ENCODE measurements around the gene BCL6B.

BCL6B gene

GRCh38 chr17:7034955-7035590 lies 12.2 kb downstream of the BCL6B start:
- DNase-seq = peak; percentile 30
- Histone ChIP-seq H4K20me1 (ENCODE audit: insufficient read depth, low read length) (no peaks in the 10 kb centered on the region), H3K4me1 (ENCODE audit: low read length) (peaks cover 13% of the 10 kb centered on the region), H3K4me2 (ENCODE audit: low read depth, low read length) (peak overlapping the region; percentile 90), H3K27me3 (replicated peaks; ENCODE audit: insufficient read depth, low read length) (no peaks in the 10 kb centered on the region), H3K9me3 (replicated peaks; ENCODE audit: insufficient read depth, low read length) (no peaks in the 10 kb centered on the region), H3K4me3 (ENCODE audit: low read length) (peak overlapping the region; percentile 74), H3K9ac (ENCODE audit: low read length) (peak overlapping the region; percentile 60), H3K27ac (ENCODE audit: low read length) (peak overlapping the region; percentile 59), H3K9me2 (replicated peaks; ENCODE audit: insufficient read depth, low read length) (no peaks in the 10 kb centered on the region), H2AFZ (ENCODE audit: low read length) (peak overlapping the region; percentile 24), H3K36me3 (replicated peaks; ENCODE audit: insufficient read depth, low read length) (no peaks in the 10 kb centered on the region), H3K79me2 (ENCODE audit: low read length) (peaks cover 13% of the 10 kb centered on the region; the same call in 1 of the 2 replicates), H3F3A (ENCODE audit: insufficient read depth, low read length) (peaks cover 4% of the 10 kb centered on the region; the same call in 1 of the 2 replicates)
- no peak for TF ChIP-seq EZH2 (optimal IDR thresholded peaks at IDR 0.05; ENCODE audit: low read depth, low read length)
- TF ChIP-seq EZH2phosphoT487 (IDR thresholded peaks at IDR 0.05; ENCODE audit: low read length) = no peak
- no peak for TF ChIP-seq CTCF (IDR thresholded peaks at IDR 0.05; ENCODE audit: low read length)

DNA sequence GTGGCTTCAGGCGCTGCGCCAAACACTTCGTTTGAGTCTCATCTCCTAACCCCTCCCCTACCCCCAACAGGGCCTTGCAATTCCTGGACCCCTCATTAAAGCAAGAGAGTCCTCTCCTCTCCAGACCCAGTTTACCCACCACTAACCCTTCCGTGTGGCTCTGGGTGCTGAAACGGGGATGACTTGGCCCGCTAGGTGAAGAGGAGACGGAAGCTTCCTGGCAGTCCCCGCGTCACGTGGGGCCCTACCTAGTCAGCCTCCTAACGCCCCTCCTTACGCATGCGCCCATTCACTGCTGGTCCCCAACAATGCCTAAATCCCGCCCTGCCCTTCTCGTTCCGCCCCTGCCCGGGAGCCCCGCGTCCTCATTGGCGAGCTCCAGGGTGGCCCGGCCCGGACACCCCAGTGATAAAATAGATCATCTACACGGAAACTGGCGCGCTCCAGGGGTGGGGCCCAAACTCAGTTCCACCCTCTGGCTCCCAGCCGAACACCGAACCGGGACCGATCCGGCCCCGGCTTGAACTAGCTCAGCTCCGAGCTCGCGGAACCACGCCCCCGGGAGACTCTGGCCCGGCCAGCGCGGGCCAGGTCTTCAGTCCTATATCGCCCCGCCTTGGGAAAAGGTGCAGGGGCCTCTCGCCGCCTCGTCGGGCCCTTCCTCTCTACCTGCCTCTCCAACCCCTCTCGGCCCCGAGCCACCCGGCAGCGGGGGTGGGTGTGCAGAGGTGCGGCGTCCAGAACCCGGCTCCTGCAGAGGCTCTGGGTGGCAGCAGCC lies 12.9 kb downstream of the BCL6B start, which contains the start of gene SLC16A13:
Gene SLC16A13, plus strand, starts transcription at position 425 of the 778 bp plus-strand sequence. CDS start 368 bp downstream, outside the sequence.
- H3K4me2 ChIP-seq (ENCODE audit: low read depth, low read length) = peak within 1 kb of the TSS; percentile 93
- H2AFZ ChIP-seq (ENCODE audit: low read length) = peak within 1 kb of the TSS; percentile 83

More for the DNA sequence above, 12.9 kb downstream of the BCL6B start, which contains the start of gene SLC16A13:
- Histone ChIP-seq H3F3A (ENCODE audit: insufficient read depth, low read length) (peaks cover 4% of the 10 kb centered on the region; the same call in 1 of the 2 replicates), H3K79me2 (ENCODE audit: low read length) (peaks cover 13% of the 10 kb centered on the region; the same call in 1 of the 2 replicates), H3K9me2 (replicated peaks; ENCODE audit: insufficient read depth, low read length) (no peaks in the 10 kb centered on the region), H3K27me3 (replicated peaks; ENCODE audit: insufficient read depth, low read length) (no peaks in the 10 kb centered on the region), H3K9ac (ENCODE audit: low read length) (peak within 1 kb of the TSS; percentile 60), H3K4me3 (ENCODE audit: low read length) (peak within 1 kb of the TSS; percentile 74), H3K4me1 (ENCODE audit: low read length) (peaks cover 9% of the 10 kb centered on the region; the same call in 1 of the 2 replicates), H3K9me3 (replicated peaks; ENCODE audit: insufficient read depth, low read length) (no peaks in the 10 kb centered on the region), H3K27ac (ENCODE audit: low read length) (peak within 1 kb of the TSS; percentile 59), H3K36me3 (replicated peaks; ENCODE audit: insufficient read depth, low read length) (no peaks in the 10 kb centered on the region), H4K20me1 (ENCODE audit: insufficient read depth, low read length) (no peaks in the 10 kb centered on the region)
- DNase-seq = peak; percentile 99
- TF ChIP-seq EZH2 (optimal IDR thresholded peaks at IDR 0.05; ENCODE audit: low read depth, low read length) (no peak), CTCF (IDR thresholded peaks at IDR 0.05; ENCODE audit: low read length) (no peak), EZH2phosphoT487 (IDR thresholded peaks at IDR 0.05; ENCODE audit: low read length) (no peak)
